ENCODE results near the gene USH2A.

- TF ChIP-seq, protein P1, sequence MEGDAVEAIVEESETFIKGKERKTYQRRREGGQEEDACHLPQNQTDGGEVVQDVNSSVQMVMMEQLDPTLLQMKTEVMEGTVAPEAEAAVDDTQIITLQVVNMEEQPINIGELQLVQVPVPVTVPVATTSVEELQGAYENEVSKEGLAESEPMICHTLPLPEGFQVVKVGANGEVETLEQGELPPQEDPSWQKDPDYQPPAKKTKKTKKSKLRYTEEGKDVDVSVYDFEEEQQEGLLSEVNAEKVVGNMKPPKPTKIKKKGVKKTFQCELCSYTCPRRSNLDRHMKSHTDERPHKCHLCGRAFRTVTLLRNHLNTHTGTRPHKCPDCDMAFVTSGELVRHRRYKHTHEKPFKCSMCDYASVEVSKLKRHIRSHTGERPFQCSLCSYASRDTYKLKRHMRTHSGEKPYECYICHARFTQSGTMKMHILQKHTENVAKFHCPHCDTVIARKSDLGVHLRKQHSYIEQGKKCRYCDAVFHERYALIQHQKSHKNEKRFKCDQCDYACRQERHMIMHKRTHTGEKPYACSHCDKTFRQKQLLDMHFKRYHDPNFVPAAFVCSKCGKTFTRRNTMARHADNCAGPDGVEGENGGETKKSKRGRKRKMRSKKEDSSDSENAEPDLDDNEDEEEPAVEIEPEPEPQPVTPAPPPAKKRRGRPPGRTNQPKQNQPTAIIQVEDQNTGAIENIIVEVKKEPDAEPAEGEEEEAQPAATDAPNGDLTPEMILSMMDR (IDR thresholded peaks at IDR 0.05), result no peak
- TF ChIP-seq EP300 (IDR thresholded peaks at IDR 0.05) (no peak), POLR2A (IDR thresholded peaks at IDR 0.05) (no peak), POLR2AphosphoS5 (IDR thresholded peaks at IDR 0.05) (no peak)
Measured at GRCh38 chr1:216368249-216368648, 55.0 kb downstream of the USH2A start.

All from gastroesophageal sphincter (tissue), 3 donors.